IPS-11a (cell line): ENCODE results near the gene EPAS1.
"Not testable (repeated sequence)": the region's sequence is repeated elsewhere in the genome, so short reads cannot be mapped to it uniquely, and the experiment has no call there.

Experiments
- H3K4me3 ChIP-seq: one replicate; pipeline ENCODE4 v1.5.1; 2013; ENCODE audit warnings: low read depth, low read length, control low read depth

Gene EPAS1

DNA sequence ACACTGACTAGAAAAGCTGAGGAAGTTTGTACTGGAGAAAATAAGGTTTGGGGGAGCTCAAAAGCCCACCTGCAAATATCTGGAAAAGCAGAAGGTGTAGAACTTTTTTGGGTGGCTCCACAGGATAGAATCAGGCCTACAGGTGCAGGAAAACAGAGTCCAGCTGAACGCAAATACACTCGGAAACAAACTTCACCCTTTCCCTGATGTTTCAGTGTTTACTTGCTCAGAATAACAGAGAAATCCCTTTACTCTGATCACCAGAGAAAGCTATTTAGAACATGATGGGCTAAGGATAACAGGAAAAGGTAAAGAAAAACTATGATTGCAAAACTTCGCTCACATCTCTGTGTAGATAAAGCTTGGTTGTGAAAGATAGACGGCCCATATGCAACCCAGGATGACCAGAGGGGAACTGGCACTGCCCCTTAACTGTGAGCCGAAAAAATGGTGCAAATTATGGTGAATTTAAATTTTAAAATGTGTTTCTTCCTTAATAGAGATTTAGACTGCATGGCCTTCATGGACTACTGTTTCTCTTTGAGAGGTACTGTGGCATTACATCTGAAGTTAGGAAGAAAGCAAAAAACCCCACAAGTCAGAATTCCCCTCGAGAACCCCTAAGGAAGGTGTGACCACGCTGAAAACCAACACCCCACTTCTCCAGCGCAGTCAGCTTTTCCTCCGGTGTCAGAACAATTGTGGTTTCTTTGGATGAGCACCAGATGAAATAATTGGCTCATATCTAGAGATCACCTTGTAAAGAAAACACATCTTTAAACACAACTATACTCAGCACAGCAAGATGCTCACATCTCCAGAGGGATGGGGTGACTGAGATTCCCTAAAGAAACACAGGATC is 97.7 kb downstream of the EPAS1 start:
- H3K4me3 ChIP-seq: no peak overlapping the region

DNA sequence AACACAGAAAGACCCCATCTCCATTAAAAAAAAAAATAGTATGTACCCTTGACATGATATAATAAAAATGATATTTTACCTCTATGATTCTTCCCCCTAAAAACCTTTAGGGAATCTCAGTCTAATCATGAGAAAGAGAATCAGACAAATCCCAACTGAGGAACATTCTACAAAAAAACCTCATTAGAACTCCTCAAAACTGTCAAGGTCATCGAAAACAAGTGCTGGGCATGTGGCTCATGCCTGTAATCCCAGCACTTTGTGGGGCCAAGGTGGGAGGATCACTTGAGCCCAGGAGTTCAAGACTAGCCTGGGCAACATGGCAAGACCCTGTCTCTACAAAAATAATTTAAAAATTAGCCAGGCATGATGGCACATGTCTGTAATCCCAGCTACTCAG is 98.5 kb downstream of the EPAS1 start:
- H3K4me3 ChIP-seq: not testable (repeated sequence)

DNA sequence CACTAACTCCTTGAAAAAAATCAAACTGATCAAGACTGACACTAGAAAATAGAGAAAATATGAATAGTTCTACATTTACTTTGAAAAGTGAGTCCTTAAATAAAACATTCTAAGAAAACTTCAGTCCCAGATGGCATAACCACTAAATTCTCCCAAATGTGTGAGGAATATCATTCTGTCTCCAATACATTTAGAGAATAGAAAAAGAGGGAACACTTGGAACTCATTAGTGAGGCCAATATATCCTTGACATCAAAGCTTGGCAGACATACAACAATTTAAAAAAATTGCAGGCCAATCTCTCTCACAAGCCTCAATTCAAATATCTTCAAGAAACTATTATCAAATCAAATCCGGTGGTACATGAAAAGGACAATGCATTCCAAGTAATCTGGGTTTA is 102.8 kb downstream of the EPAS1 start:
- H3K4me3 ChIP-seq: no peak overlapping the region

DNA sequence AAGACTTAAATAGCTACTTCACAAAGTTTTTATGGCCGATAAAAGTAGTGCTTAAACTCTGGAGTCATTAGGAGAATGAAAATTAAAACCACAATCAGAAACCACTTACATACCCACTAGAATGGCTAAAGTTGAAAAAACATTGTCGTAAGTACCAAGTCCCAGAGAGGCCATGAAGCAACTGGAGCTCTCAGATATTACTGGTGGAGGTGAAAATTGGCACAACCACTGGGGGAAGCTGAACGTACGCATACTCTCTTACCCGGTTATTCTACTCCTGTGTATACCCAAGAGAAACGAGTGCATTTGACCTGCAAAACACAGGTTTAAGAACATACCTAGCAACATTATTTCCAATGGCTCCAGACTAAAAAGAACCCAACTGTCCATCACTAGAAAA is 105.7 kb downstream of the EPAS1 start:
- no peak overlapping the region for H3K4me3 ChIP-seq

DNA sequence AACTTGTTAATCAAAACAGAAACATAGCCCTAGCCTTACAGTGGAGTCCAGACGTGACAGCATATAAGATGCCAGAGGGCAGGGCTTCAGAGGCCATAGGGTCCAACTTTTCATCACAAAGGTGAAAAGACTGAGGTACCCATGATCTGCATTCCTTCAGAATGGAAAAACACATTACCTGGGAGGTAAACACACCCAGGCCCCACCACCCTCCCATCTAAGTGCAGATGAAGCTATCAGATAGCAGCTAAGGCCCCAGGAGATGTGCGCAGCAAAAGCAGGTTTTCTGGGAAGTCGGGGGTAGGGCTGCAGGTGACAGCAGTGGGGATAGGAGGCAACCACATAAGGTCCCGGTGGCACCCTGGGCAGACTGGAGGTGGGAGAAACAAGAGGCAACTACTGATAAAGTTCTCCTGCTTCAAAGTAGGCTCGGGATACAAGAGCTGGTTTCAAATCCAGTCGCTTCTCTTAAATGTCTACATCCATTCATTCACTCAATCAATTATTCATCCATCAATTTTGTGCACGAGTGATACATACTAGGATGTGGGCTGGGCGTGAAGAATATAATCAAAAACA is 107.1 kb downstream of the EPAS1 start:
- H3K4me3 ChIP-seq: no peak overlapping the region

DNA sequence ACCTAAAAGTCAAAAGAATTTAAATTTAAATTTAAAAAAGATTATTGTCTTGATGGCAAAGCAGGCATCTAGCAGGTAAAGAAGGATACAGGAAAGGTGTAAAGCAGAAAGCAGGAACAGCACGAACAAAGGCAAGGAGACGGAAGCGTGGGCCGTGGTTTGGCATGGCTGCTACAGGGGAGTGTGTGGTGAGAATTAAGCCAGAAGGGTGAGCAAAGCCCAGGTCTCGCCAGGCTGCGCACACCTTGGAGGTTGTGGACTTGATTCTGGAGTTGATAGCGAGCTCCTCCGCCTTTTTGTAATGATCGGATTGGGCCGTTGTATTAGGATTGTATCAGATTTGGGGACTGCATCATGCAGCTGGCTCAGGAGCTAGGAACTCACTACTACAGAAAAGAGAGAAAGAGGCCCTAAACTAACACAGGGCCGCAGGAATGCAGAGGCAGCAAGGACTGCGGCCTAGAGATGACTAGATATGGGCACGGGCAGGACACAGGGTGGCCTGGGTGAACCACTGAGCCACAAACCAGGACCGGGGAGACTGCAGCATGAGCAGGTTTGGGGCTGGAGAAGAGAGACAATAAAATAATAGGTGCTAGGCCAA is 110.7 kb downstream of the EPAS1 start:
- H3K4me3 ChIP-seq: no peak overlapping the region

DNA sequence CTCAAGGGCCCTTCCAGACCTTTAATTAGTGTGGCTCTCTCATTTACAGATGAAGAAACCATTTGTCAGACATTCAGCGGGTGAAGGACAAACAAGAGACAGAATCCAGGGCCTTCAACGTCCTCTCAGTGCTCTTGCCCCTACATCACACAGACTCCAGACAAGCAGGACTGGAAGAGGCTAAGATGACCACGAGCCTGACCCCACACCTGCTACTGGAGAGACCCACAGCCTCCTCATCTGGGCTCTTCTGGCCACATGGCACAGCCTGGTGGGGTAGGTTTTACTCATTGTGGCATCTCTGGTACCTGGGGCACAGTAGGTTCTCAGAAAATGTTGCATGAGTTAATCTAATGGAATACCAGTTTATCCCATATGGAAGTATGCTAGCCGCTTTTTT is 112.5 kb downstream of the EPAS1 start:
- H3K4me3 ChIP-seq: no peak overlapping the region

DNA sequence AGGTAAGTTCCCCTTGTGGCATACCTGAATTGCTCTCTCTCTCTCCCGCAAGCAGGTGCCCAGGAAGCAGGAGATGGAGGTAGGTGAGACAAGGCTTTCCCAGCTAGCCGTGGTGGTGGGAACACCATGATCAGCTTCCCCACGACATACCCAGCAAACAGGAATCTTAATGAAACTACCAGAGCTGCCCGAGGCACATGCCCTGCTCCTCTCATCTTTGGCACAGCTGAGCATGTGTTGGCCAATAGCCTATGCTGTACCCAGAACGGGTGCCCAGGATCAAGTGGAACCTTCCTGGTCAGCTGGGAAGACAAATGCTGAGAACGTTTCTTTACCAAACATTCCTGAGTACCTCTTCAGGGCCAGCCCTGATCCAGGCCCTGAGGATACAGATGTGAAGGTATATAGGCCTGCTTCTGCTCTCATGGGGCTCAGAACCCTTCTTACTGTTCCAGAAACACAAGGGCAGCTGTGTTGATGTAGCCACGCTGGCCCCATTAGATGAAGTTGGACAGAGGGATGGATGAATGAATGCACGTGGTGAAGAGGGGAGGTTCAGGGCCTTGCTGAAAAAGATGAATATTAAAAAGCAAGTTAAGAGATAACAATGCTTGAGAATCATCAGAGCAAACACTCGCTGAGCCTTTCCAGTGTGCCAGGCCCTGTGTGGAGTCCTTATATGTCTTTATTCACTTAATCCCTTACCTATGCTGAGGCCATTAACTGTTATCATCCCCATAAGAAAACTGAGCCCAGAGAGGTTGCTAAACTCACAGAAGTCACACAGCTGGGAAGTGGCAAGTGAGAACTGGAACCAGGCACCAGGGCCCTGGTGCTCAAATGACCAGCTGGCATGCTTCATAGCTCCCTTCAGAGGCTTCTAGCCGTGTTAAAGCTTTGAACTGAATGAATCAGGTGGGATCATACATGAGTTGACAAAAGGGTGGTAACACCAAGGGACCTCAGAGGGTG is 113.4 kb downstream of the EPAS1 start:
- H3K4me3 ChIP-seq: no peak overlapping the region

DNA sequence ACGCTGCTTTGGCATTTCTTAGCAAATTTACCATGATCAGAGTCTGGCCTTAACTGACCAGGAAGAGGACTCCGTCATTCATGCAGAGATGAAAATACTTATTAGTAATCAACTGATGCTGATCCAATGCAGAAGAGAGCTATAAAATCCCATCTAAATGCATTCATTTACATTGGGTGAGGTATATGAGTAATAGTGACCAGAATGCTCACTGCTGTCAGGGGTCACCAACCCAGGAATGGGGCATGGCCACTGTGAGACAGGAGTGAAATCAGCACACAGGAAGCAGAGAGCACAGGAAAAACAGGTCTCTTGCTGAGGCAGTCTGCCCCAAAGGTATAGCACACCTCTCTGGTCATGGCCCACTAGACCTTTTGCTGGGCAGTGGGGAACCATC is 114.0 kb downstream of the EPAS1 start:
- no peak overlapping the region for H3K4me3 ChIP-seq

DNA sequence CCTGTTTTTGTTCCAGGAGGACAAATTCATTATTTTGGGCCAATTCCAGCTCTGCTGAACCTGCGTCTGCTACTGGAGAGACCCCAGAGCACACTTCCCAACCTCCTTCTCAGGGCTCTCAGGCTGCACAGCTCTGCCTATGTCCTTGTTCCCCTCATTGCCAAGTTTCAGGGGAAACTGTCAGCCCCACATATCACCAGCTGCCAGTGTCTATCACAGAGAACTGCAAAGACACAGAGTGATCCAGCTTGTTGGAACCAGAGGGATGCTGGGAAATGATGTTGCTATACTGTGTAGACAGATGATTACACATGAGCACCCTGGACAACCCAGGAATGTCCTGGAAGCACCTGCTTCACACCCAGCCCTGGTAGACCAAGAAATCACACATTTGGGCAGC is 114.8 kb downstream of the EPAS1 start:
- H3K4me3 ChIP-seq: no peak overlapping the region

DNA sequence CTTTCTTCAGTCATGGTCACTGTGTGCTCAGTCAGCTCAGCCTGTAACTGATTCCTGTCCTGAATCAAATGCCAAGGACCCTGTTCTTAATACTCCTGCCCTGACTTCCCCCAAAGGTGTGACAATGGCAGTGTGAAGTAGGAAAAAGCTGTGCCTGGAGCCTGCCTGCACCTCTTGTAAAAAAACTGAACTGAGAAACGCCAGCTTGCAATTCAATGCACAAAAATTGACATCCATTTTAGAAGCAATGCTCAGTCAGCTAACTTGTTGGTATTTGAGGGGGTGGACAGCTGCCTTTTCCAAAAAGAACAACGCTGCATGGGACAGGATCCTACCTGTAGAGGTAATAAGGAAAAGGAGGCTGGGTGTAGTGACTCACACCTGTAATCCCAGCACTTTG is 115.9 kb downstream of the EPAS1 start:
- H3K4me3 ChIP-seq: no peak overlapping the region

DNA sequence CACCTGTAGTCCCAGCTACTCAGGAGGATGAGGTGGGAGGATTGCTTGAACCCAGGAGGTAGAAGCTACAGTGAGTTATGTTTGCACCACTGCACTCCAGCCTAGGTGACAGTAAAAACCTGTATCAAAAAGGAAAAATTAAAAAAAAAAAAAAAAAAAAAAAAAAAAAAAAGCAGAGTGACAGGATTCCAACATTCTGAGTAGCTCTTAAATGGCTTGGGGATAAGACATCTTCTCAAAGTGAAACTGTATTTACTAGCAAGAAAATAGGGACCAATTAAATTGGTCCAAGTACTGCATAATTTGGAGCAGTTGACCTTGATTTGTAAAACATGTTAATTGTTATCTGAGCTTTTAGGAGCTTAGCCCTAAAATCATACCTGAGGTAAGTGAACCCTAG is 116.4 kb downstream of the EPAS1 start:
- no peak overlapping the region for H3K4me3 ChIP-seq

DNA sequence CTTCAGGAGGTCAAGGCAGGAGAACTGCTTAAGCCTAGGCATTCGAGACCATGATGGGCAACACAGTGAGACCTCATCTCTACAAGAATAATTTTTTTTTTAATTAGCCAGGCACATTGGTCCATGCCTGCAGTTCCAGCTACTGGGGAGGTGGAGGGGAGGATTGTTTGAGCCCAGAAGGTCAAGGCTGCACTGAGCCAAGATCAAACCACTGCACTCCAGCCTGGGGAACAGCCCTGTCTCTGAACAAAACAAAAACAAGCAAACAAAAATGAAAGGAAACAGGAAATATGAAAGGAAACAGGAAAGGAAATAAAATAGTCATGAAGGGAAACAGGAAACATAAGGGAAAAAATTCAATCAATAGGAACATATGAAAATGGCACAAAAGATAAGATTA is 117.5 kb downstream of the EPAS1 start:
- no peak overlapping the region for H3K4me3 ChIP-seq

DNA sequence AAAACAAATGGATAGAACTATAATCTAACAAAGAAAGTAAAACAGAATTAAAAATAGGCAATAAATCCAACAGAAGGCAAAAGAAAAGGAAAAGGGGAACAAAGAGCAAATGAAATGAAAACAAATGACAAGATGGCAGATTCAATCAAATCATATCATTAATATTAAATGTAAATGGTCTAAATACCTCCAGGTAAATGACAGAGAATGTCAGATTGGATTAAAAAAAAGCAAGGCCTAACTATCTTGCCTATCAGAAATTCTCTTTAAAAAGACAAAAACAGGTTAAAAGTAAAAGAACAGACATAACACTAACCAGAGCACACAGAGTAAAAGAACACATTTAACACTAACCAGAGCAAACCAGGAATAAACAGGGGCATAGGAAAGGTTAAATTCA is 119.1 kb downstream of the EPAS1 start:
- H3K4me3 ChIP-seq: no peak overlapping the region

DNA sequence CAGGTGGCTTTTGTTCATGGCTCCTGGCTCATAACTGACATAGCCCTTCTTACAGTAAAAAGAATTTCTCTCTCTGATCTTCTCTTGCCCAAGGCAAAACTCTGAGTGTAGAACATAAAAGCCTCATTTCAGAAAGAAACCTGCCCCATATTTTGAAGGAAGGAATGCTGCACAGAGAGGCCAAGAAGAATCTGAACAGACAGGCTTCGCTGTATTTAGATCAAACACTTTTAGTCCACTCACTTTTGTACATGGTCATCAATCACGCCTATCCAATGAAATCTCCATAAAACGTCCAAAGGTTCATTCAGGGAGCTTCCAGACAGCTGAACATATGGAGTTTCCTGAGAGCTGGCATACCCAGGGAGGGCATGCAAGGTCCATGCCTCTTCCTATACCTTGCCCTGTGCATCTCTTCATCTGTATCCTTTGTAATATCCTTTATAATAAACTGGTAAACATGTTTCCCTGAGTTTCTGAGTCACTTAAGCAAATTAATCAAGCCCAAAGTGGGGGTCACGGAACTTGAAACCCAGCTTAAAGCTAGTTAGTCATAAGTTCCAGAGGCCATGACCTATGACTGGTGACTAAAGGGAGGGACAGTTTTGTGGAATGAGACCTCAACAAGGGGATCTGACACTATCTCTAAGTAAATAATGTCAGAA is 119.7 kb downstream of the EPAS1 start:
- no peak overlapping the region for H3K4me3 ChIP-seq

DNA sequence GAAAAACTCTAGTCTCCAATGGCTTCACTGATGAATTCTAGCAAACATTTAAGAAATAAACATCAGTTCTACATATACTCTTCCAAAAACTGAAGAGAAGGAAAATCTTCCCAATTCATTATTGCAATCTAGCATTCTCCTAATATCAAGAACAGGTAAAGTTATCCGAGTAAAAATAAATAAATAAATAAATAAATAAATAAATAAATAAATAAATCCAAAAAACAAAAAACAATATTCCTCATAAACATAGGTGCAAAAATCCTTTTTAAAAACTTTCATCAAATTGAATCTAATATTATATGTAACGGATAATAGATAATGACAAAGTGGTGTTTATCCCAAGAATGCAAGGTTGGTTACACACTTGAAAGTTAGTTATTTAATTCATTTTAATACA is 123.7 kb downstream of the EPAS1 start:
- no peak overlapping the region for H3K4me3 ChIP-seq

DNA sequence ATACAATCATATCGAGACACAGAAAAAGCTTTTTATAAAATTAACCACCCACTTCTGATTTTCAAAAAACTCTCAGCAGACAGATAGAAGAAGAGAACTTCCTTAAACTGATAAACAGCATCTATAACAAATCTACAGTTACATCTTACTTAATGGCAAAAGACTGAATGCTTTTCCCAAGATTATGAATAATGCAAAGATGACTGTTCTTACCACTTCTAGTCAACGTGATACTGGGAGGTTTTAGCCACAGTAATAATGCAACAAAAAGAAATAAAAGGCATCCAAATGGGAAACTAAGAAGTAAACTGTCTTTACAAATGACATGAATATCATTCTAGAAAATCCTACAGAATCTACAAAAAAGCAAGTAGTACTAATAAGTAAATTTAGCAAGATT is 124.2 kb downstream of the EPAS1 start:
- H3K4me3 ChIP-seq: no peak overlapping the region

DNA sequence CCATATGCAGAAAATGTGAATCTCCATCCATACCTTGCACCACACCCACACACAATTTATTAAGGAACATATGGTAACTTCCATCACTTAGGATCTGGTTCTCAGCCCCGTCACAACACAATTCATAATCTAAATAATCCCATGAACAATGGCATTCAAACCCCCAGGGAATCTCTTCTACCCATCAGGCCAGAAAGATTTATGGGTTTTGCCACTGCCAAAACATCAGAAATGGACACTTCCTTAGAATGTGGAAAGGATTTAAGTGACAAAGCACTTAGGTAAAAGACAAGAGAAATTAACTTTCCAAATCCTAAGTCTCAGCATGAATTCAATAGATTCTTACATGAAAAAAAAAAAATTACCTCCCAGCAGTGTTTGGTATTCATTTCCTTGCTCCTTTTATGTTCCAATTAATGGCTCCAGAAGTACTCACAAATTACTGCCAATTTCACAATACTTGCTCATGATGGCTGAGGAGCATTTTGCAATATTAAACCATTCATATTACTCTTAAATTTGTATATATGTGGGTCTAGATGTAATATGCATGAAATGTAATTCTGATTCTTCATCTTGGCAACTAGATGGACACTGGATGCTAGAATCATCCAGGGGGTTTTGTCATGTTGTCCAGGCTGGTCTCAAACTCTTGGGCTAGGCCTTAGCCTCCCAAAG is 125.6 kb downstream of the EPAS1 start:
- no peak overlapping the region for H3K4me3 ChIP-seq

DNA sequence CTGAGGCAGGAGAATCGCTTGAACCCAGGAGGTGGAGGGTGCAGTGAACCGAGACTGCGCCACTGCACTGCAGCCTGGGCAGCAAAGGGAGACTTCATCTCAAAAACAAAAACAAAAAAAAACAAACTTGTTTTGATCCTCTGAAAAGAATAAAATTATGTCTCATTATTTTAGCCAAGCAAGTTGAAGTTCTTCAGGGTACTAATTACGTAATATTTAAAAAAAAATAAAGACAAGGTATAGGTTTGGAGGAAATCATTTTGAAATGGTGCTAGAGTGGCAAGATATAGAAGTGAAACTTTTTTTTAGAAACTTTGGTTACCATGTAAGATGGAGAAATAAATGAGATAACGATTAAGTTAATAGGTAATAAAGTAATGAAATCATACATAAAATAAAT is 127.7 kb downstream of the EPAS1 start:
- H3K4me3 ChIP-seq: no peak overlapping the region

DNA sequence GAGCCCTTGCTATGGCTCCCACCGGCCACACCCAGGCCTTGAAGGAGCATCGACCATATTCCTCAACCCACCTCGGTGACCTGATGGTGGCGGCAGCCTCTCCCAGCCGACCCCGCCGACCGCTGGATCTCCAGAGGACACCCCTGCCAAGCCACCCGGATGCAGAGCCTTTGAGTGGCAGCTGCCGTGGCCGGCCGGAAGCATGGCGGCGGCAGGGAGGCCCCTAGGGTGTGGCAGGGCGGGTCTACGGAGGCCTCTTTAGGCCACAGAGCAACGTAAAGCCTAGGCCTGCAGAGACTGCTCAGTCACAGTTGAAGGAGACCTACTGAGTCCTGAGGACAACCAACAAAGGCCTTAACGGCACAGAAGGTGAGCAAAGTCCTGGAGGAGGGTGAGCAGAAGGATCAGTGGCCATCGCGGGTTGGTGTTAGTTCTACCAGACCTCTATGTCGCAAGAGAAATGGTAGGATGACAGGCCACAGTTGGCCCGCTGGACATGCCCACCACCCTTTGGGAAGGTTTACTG is 131.8 kb downstream of the EPAS1 start:
- H3K4me3 ChIP-seq: no peak overlapping the region
